GM19324 (cell line): ENCODE measurements around the gene TCHH.
"Not testable (repeated sequence)": the region's sequence is repeated elsewhere in the genome, so short reads cannot be mapped to it uniquely, and the experiment has no call there.

Source experiments
- ATAC-seq: cut with Tn5 transposase; IDR thresholded peaks from one replicate; pipeline ENCODE4 v1.9.1; 2021; ENCODE audit warnings: mild to moderate bottlenecking, moderate library complexity; ENCODE audit not compliant: unreplicated experiment, low FRiP score

The TCHH gene

DNA sequence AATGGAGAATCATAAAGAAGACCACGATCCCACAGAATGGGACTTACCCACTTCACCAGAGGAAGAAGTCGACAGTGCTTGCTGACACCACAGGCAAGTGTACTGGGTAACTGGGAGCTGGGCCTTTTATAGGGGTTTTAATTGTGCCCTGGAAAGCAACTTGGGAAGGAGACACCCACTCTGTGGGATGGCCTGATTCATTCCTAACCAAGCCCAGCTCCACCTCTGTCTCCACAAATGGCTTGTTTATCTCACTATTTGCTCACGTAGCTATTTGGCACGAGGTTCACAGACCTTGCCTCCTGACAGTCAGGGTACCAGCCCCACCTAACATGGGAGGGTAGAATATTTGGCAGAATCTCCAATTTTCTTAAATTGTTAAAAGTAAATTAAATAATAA, at the start of gene TCHH:
TCHH (minus strand) TSS at position 101 of the 400 bp plus-strand sequence. CDS start 1,364 bp downstream, outside the sequence.
- ATAC-seq, result no peak

DNA sequence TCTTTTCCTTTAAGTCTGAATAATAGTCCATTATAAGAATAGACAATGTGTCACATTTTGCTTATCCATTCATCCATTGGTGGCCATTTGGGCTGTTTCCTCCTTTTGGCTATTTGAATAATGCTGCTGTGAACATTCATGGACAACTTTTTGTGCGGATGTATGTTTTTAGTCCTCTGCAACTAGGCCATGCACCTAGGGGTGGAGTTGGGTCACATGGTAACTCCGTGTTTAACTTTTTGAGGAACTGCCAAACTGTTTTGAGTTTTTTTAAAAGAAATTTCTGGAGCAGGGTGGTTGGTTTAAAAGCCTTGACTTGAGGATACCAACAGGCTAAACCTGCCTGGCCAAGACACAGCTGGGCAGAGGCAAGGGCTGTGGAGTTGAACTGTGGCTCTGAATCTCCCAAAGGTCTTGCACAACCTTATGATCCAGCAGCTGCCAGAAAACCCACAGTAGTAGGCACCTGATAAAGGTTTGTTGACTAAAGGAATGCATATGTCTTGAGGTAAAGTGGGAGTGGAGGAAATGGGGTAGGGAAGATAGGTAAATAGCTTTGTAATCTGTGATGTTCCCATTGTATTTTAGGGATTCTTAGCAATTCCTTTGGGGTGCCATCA, 49.4 kb upstream of the TCHH start:
- ATAC-seq, result no peak

DNA sequence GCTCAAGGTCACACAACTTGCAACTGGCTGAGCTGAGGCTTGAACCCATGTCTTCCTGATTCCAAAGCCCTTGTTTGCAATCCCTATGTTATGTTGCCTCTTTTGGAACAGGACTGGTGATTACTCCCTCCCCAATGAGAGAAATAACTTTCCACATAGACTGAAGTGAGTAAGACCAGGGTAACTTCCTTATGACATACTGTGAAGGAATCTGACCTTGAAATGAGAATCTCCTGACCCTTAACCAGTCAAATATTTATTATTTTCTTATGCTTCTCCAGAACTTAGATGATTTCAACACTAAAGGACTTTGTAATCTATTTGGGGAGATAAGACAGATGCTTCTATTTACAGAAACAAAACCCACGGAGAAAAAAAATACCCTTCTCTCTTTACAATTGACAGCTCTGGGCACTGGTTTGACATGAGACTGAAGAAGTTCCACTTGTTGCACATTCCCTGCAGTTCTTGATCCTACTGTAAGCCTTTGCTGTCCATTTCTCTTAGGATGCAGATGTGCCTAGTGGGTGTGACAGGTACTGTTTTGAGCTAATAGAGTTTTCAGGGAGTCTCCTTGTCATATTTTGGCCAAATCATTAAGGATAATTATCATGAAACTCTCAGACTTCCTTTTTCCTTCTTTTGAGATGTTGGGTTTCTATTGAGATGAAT, 47.7 kb upstream of the TCHH start:
- ATAC-seq, result no peak

DNA sequence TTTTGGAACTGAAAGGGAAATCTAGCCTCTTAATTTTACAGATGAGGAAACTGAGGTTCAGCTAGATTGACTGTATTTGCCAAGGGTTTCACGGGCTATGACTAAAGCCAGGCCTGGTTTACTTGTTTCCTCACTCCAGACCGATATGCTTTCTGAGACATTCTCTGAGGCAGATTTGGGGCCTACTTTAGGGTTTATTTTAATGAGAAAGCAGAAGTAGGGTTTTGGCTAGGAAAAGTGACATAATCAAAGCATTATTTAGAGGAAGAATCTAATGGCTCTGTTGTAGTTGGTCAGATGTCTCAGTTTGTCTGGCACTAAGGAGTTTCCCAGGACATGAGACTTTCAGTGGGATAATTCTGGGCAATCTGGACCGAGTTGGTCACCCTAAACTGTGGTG, 45.3 kb upstream of the TCHH start:
- ATAC-seq, result no peak

GRCh38 chr1:152159144-152159543, 43.9 kb upstream of the TCHH start, which contains the start of gene RPTN:
TSS of gene RPTN (minus strand) at chr1:152159228. CDS start at chr1:152157889, 1,339 bp downstream.
- no peak for ATAC-seq

DNA sequence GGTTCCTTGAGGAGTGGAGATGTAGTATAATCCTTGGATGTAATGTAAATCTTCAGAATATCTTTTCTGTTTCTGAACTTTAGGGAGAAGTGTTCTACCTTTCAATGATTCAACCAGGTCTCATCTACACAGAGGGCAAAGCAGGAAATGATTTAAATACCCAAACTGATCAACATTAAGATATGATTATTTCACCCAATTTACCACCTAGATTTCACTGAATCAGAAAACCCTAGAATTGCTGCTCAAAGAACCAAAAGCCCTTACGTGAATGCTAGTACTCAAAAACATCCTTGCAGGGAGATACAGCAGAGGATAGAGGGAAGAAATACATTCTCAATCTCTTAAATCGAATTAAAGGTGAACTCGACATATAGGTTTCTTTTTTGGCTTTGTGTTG, 38.8 kb upstream of the TCHH start:
- ATAC-seq, result no peak

GRCh38 chr1:152151646-152152045, 36.4 kb upstream of the TCHH start:
- ATAC-seq, result no peak

- no peak for ATAC-seq
These were observed 33.7 kb upstream of the TCHH start for GRCh38 chr1:152148981-152149380.

GRCh38 chr1:152148051-152148450, 32.8 kb upstream of the TCHH start:
- no peak for ATAC-seq

GRCh38 chr1:152145769-152146168, 30.5 kb upstream of the TCHH start:
- ATAC-seq, result no peak

DNA sequence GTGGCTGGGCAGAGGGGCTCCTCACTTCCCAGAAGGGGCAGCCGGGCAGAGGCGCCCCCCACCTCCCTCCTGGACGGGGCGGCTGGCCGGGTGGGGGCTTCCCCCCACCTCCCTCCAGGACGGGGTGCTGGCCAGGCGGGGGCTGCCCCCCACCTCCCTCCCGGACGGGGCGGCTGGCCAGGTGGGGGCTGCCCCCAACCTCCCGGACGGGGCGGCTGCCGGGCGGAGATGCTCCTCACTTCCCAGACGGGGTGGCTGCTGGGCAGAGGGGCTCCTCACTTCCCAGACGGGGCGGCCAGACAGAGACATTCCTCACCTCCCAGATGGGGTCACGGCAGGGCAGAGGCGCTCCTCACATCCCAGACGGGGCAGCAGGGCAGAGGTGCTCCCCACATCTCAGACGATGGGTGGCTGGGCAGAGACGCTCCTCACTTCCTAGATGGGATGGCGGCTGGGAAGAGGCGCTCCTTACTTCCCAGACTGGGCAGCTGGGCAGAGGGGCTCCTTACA, 29.5 kb upstream of the TCHH start:
- not testable (repeated sequence) for ATAC-seq

GRCh38 chr1:152143150-152143887, 28.1 kb upstream of the TCHH start:
- no peak for ATAC-seq

GRCh38 chr1:152141971-152142584, 26.8 kb upstream of the TCHH start:
- ATAC-seq, result no peak

- no peak for ATAC-seq
These were observed 22.0 kb upstream of the TCHH start for GRCh38 chr1:152137215-152137614.

DNA sequence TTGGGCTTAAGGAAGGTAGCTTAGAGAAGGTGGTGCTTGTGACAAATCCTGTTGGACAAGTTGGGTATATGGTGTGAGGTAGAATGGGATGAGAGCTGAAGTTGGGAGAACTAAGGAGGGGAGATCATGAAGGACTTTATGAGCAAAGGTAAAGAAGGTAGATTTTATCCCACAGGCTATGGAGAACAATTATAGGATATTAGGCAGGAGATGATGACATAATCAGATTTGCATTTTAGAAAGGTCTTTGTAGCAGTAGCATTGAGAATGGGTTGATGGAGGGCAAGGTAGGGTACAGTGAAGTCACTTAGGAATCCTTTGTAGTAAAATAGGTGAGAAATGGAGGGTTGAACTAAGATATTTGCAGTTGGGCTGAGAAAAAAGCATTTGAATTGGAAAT, 14.9 kb upstream of the TCHH start:
- ATAC-seq, result no peak

DNA sequence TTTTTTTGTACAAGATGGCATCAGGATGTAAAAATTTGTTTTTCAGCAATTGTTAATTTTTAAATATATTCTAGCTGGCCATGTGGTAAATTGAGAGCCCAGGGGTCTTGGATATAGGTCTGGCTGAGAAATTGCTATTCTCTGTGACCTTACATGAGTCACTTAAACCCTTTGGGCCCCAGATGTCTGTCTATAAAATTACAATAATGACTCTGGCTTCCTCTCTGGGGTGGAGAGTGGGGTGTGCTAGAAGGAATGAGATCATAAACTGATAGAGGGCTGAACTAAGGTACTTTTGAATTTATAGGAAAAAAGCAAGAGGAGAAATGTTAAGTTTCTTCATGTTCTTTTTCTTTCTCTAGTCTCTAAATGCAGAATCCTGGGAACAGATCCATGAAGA, 12.4 kb upstream of the TCHH start:
- no peak for ATAC-seq

DNA sequence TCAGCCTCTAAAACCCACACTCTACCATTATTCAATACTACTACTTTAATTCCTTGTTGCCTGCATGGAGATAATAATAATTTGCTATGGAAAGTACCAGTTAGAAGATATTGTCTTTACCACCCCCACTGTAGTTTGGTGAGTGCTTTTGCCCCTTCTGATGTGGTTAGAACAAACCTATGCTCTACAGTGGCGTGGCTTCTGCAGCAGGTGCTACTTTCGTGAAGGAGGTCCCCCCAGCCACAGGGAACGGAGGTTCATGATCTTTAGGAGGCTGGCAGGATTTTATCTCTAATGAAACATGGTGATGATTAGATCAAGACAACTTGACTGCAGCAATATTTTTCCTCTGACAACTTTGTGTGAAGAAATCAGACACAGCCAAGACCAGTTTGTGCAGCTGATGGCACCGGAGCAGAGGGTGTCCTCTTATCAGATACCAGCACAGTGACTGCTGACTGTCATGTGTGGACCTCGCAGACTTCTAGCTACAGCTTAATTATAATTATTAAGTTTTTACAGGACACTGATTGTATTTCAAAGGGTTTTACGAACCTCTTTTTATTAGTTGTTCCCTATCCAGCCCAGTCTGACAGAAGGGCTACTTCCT, 10.7 kb upstream of the TCHH start:
- no peak for ATAC-seq

DNA sequence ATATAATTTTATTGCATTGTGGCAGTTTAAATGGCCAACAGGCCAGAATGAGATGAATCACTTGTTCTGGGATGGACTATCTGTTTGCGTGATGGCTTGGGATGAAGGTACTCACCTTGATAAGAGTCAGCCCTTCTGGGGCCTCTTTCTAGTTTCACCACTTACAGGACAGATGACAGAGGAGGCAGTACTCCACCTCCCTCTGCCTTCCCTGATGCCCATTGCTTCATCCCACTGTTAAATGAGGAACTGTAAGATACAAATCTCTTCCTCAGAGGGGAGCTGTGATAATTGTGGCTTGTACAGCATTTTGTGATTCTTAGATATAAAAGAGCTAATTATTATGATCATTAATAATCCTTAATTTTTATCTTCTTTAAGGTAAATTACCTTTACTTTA, 3.7 kb upstream of the TCHH start:
- ATAC-seq, result no peak

DNA sequence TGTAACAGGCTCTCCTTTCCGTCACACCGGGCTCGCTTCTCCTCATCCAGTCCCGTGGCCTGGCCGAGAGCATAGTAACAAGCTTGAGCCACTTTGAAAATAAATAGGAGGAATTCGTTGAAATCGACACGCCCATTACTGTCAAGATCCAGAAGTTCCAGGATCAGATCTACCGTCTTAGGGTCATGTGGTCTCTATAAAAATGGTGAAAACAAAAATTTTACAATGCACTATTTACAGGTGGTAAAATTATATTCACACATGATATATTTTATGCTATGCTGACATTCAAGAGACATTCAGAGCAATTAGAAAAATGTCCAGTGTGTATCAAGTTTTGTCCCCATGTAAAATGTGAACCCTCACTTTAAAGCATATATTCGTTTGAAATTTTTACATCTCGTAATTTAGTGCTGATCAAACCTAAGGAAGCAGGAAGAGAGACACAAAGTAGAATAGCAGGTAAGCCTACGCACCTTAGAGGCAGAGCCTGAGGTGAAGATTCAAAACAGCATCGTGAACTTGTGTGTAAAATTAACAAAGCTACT, 2.3 kb downstream of the TCHH start:
- ATAC-seq, result no peak
